GM19438 (cell line): ENCODE results near the gene CIAO3.
"Not testable (repeated sequence)": the region's sequence is repeated elsewhere in the genome, so short reads cannot be mapped to it uniquely, and the experiment has no call there.

ENCODE experiments used
- ATAC-seq: cut with Tn5 transposase; IDR thresholded peaks from one replicate; pipeline ENCODE4 v1.9.1; 2021; ENCODE audit warnings: low read depth; ENCODE audit not compliant: unreplicated experiment

CIAO3 gene

GRCh38 chr16:712740-713250 is 28.0 kb downstream of the CIAO3 start:
- ATAC-seq: not testable (repeated sequence)

- ATAC-seq: no peak
Measured at GRCh38 chr16:711548-712320, 29.1 kb downstream of the CIAO3 start.

GRCh38 chr16:711084-711483 is 29.7 kb downstream of the CIAO3 start:
- no peak for ATAC-seq

- no peak for ATAC-seq
Measured at GRCh38 chr16:710500-711075, 30.2 kb downstream of the CIAO3 start.

- ATAC-seq: no peak
Measured at GRCh38 chr16:709566-710499, 31.0 kb downstream of the CIAO3 start.

- ATAC-seq: no peak
Measured at GRCh38 chr16:708959-709358, 31.8 kb downstream of the CIAO3 start.

- ATAC-seq: no peak
Measured at GRCh38 chr16:708019-708418, 32.8 kb downstream of the CIAO3 start.

GRCh38 chr16:707062-707538 is 33.7 kb downstream of the CIAO3 start:
- ATAC-seq: no peak

GRCh38 chr16:706189-707061 is 34.4 kb downstream of the CIAO3 start:
- no peak for ATAC-seq

GRCh38 chr16:705431-706188 is 35.2 kb downstream of the CIAO3 start, which contains the start of gene FBXL16:
Gene FBXL16, minus strand, starts transcription at chr16:705801. Its CDS starts 8,396 bp downstream, at chr16:697405.
- ATAC-seq: no peak

- no peak for ATAC-seq
Measured at GRCh38 chr16:704552-705380, 36.0 kb downstream of the CIAO3 start.

GRCh38 chr16:704047-704446 is 36.8 kb downstream of the CIAO3 start:
- no peak for ATAC-seq

GRCh38 chr16:703406-703805 is 37.4 kb downstream of the CIAO3 start:
- no peak for ATAC-seq

GRCh38 chr16:702341-702740 is 38.5 kb downstream of the CIAO3 start:
- no peak for ATAC-seq

- ATAC-seq: no peak
Measured at GRCh38 chr16:700684-701584, 39.9 kb downstream of the CIAO3 start.

- ATAC-seq: no peak
Measured at GRCh38 chr16:698911-699671, 41.7 kb downstream of the CIAO3 start.
